Neural cell (in vitro differentiated cells): ENCODE data around the gene C1QB. TPM values are rescaled to one million over a fixed set of nuclear protein-coding genes. Genes with fewer than 3 reads are reported as not detected.

Source experiments
- H2AFZ ChIP-seq: fragments of 200-600, 300-800 bp; sonication (generic), shearing (Covaris generic); 2 replicates; pipeline ENCODE4 v1.6.0; 2014; ENCODE audit warnings: low read depth, mild to moderate bottlenecking, antibody characterized with exemption, low read length, moderate library complexity
- H3F3A ChIP-seq: fragments of 200-600 bp; shearing (Covaris generic); 2 replicates; pipeline ENCODE4 v1.6.1; 2016; ENCODE audit warnings: mild to moderate bottlenecking, moderate library complexity, mixed read lengths, antibody characterized with exemption, low read length; ENCODE audit not compliant: insufficient read depth, poor library complexity, severe bottlenecking
- H3K27ac ChIP-seq: fragments of 200-600, 300-800 bp; sonication (generic), shearing (Covaris generic); 2 replicates; pipeline ENCODE4 v1.5.1; 2014; ENCODE audit warnings: mild to moderate bottlenecking, low read length, moderate library complexity
- H3K27me3 ChIP-seq: fragments of 300-800, 200-600 bp; sonication (generic), shearing (Covaris generic); 2 replicates; pipeline ENCODE4 v1.6.0; 2014; ENCODE audit warnings: mild to moderate bottlenecking, low read depth, low read length, moderate library complexity; ENCODE audit not compliant: insufficient read depth
- H3K36me3 ChIP-seq: fragments of 300-800, 200-600 bp; sonication (generic), shearing (Covaris generic); 2 replicates; pipeline ENCODE4 v1.5.1; 2014; ENCODE audit warnings: mild to moderate bottlenecking, antibody characterized with exemption, low read length, moderate library complexity; ENCODE audit not compliant: insufficient read depth
- H3K4me2 ChIP-seq: fragments of 300-800, 200-600 bp; sonication (generic), shearing (Covaris generic); 2 replicates; pipeline ENCODE4 v1.6.0; 2014; ENCODE audit warnings: mild to moderate bottlenecking, low read length
- H3K4me3 ChIP-seq: fragments of 300-800, 200-600 bp; sonication (generic), shearing (Covaris generic); 2 replicates; pipeline ENCODE4 v1.5.1; 2014; ENCODE audit warnings: mild to moderate bottlenecking, low read length, moderate library complexity
- H3K79me2 ChIP-seq: fragments of 200-600 bp; shearing (Covaris generic); replicated peaks from 2 replicates; pipeline ENCODE4 v1.6.0; 2014; ENCODE audit warnings: mild to moderate bottlenecking, low read length, moderate library complexity; ENCODE audit not compliant: insufficient read depth
- H3K9ac ChIP-seq: fragments of 300-800, 200-600 bp; sonication (generic), shearing (Covaris generic); 2 replicates; pipeline ENCODE4 v1.6.1; 2016; ENCODE audit warnings: mild to moderate bottlenecking, low read length, mixed read lengths
- H3K9me2 ChIP-seq: fragments of 200-600 bp; shearing (Covaris generic); 2 replicates; pipeline ENCODE4 v1.6.1; 2016; ENCODE audit warnings: mild to moderate bottlenecking, low read length, mixed read lengths; ENCODE audit not compliant: insufficient read depth
- H3K9me3 ChIP-seq: fragments of 200-600, 300-800 bp; sonication (generic), shearing (Covaris generic); 2 replicates; pipeline ENCODE4 v1.6.1; 2016; ENCODE audit warnings: mild to moderate bottlenecking, mixed run types, low read length, moderate library complexity, mixed read lengths
- H4K20me1 ChIP-seq: fragments of 200-600 bp; shearing (Covaris generic); 2 replicates; pipeline ENCODE4 v1.6.1; 2016; ENCODE audit warnings: mild to moderate bottlenecking, mixed run types; ENCODE audit not compliant: insufficient read depth
- EP300 ChIP-seq: fragments of 450-650 bp; conservative IDR thresholded peaks from 2 replicates; pipeline ENCODE4 v1.6.1; 2014; ENCODE audit warnings: antibody characterized with exemption, mild to moderate bottlenecking, moderate library complexity; ENCODE audit not compliant: poor library complexity, severe bottlenecking
- EZH2 ChIP-seq: fragments of 200-600, 300-800 bp; shearing (Covaris generic), sonication (generic); IDR thresholded peaks from 2 replicates; pipeline ENCODE4 v1.6.1; 2014; ENCODE audit warnings: antibody characterized with exemption, low read length, borderline replicate concordance, mild to moderate bottlenecking; ENCODE audit not compliant: insufficient read depth, poor library complexity, severe bottlenecking
- MXI1 ChIP-seq: fragments of 450-650 bp; conservative IDR thresholded peaks from 2 replicates; pipeline ENCODE4 v1.6.1; 2014; ENCODE audit warnings: antibody characterized with exemption, mild to moderate bottlenecking; ENCODE audit not compliant: poor library complexity, severe bottlenecking
- POLR2AphosphoS5 ChIP-seq: IDR thresholded peaks from 2 replicates; pipeline ENCODE4 v1.6.1; 2012
- RAD21 ChIP-seq: fragments of 450-650 bp; conservative IDR thresholded peaks from 2 replicates; pipeline ENCODE4 v1.6.1; 2014; ENCODE audit warnings: antibody characterized with exemption, mild to moderate bottlenecking, moderate library complexity
- SMC3 ChIP-seq: fragments of 450-650 bp; conservative IDR thresholded peaks from 2 replicates; pipeline ENCODE4 v1.6.1; 2014; ENCODE audit warnings: antibody characterized with exemption, mild to moderate bottlenecking, moderate library complexity; ENCODE audit not compliant: poor library complexity
- TAF1 ChIP-seq: IDR thresholded peaks from 2 replicates; pipeline ENCODE4 v1.6.1; 2012; ENCODE audit warnings: low read depth
- polyA plus RNA-seq: library from polyadenylated mRNA; depleted of rRNA; stranded (reverse); fragments of >200 nt; gene quantifications from 2 replicates; pipeline ENCODE4 v1.2.3, GENCODE V29; 2014
- TF ChIP-seq, protein P1 (sequence below): fragments of 450-650 bp; IDR thresholded peaks from 2 replicates; pipeline ENCODE4 v1.5.1; 2014; ENCODE audit warnings: antibody characterized with exemption, mild to moderate bottlenecking, moderate library complexity; ENCODE audit not compliant: poor library complexity, severe bottlenecking
- TF ChIP-seq, protein P2 (sequence below): IDR thresholded peaks from 2 replicates; pipeline ENCODE4 v1.6.1; 2012; ENCODE audit warnings: borderline replicate concordance

C1QB gene
- polyA plus RNA-seq, 1 donor from 2014 or later = not detected

GRCh38 chr1:22629886-22630285 is 23.1 kb upstream of the C1QB start:
- Histone ChIP-seq H3K79me2 (no peaks in the 10 kb centered on the region), H3K27me3 (no peaks in the 10 kb centered on the region), H3K9ac (no peak overlapping the region), H3K36me3 (no peaks in the 10 kb centered on the region), H3K4me2 (no peak overlapping the region), H3K4me3 (no peak overlapping the region), H3K9me2 (no peaks in the 10 kb centered on the region), H3F3A (no peaks in the 10 kb centered on the region), H3K9me3 (no peaks in the 10 kb centered on the region), H4K20me1 (no peaks in the 10 kb centered on the region), H3K27ac (no peak overlapping the region), H2AFZ (no peak overlapping the region)
- TF ChIP-seq SMC3 (no peak), RAD21 (no peak), POLR2AphosphoS5 (no peak), MXI1 (no peak), TAF1 (no peak), EZH2 (no peak)

DNA sequence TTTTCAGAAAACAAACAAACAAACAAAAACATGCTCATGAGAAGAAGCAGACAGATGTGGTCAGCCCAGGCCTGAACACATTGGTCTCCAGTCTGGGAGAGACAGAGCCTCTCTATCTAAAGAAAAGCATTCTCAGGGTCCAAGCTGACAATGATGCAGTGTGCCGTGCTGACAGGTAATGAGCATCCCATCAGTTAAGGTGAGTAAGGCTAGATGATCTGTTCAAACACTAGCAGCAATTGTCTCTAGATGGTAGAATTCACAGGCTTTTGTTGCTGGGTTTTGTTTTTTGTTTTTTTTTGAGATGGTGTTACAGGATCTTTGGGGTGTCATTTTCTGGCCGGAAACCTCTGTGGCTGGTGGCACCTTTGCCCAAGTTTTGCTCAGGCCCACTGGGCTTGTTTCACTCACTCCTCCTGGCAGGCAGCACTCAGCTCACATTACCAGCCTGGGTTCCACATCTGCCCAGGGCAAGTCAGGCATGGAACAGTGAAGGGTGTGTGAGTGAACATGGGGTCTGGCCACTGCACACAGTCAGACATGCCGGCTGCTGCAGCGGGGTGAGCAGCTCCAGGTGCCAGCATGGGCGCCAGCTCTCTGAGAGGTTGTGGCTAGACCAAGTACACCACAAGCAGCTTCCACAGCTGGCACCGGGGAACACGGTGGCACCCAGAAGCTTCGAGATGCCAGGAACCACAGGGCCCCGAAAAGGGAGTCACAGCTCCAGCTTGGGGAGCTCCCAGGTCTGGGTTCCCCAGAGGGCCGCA is 19.2 kb upstream of the C1QB start:
- H3K9me2 ChIP-seq = no peaks in the 10 kb centered on the region
- no peak overlapping the region for H3K9ac ChIP-seq
- no peaks in the 10 kb centered on the region for H4K20me1 ChIP-seq
- no peaks in the 10 kb centered on the region for H3K79me2 ChIP-seq
- no peaks in the 10 kb centered on the region for H3K36me3 ChIP-seq
- no peak overlapping the region for H3K4me2 ChIP-seq
- TF ChIP-seq, protein P1, sequence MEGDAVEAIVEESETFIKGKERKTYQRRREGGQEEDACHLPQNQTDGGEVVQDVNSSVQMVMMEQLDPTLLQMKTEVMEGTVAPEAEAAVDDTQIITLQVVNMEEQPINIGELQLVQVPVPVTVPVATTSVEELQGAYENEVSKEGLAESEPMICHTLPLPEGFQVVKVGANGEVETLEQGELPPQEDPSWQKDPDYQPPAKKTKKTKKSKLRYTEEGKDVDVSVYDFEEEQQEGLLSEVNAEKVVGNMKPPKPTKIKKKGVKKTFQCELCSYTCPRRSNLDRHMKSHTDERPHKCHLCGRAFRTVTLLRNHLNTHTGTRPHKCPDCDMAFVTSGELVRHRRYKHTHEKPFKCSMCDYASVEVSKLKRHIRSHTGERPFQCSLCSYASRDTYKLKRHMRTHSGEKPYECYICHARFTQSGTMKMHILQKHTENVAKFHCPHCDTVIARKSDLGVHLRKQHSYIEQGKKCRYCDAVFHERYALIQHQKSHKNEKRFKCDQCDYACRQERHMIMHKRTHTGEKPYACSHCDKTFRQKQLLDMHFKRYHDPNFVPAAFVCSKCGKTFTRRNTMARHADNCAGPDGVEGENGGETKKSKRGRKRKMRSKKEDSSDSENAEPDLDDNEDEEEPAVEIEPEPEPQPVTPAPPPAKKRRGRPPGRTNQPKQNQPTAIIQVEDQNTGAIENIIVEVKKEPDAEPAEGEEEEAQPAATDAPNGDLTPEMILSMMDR = no peak
- TF ChIP-seq SMC3 (no peak), TAF1 (no peak), RAD21 (no peak), MXI1 (no peak), EP300 (no peak), POLR2AphosphoS5 (no peak), EZH2 (no peak)
- TF ChIP-seq, protein P2, sequence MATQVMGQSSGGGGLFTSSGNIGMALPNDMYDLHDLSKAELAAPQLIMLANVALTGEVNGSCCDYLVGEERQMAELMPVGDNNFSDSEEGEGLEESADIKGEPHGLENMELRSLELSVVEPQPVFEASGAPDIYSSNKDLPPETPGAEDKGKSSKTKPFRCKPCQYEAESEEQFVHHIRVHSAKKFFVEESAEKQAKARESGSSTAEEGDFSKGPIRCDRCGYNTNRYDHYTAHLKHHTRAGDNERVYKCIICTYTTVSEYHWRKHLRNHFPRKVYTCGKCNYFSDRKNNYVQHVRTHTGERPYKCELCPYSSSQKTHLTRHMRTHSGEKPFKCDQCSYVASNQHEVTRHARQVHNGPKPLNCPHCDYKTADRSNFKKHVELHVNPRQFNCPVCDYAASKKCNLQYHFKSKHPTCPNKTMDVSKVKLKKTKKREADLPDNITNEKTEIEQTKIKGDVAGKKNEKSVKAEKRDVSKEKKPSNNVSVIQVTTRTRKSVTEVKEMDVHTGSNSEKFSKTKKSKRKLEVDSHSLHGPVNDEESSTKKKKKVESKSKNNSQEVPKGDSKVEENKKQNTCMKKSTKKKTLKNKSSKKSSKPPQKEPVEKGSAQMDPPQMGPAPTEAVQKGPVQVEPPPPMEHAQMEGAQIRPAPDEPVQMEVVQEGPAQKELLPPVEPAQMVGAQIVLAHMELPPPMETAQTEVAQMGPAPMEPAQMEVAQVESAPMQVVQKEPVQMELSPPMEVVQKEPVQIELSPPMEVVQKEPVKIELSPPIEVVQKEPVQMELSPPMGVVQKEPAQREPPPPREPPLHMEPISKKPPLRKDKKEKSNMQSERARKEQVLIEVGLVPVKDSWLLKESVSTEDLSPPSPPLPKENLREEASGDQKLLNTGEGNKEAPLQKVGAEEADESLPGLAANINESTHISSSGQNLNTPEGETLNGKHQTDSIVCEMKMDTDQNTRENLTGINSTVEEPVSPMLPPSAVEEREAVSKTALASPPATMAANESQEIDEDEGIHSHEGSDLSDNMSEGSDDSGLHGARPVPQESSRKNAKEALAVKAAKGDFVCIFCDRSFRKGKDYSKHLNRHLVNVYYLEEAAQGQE = no peak
- no peaks in the 10 kb centered on the region for H3F3A ChIP-seq
- H3K27ac ChIP-seq = no peak overlapping the region
- no peaks in the 10 kb centered on the region for H3K9me3 ChIP-seq
- no peak overlapping the region for H2AFZ ChIP-seq
- H3K27me3 ChIP-seq = no peaks in the 10 kb centered on the region
- H3K4me3 ChIP-seq = no peak overlapping the region
